ENCODE results near the gene CARHSP1. TPM values are rescaled to one million over a fixed set of nuclear protein-coding genes. Genes with fewer than 3 reads are reported as not detected.
"Not testable (repeated sequence)": the region's sequence is repeated elsewhere in the genome, so short reads cannot be mapped to it uniquely, and the experiment has no call there.

CARHSP1 gene
- total RNA-seq, 1 experiment from 2014 or later = 148 TPM

- DNase-seq (ENCODE audit: low spot score) = no peak
Measured at GRCh38 chr16:8872071-8872470, 3.3 kb upstream of the CARHSP1 start.

- not testable (repeated sequence) for DNase-seq (ENCODE audit: low spot score)
Measured at GRCh38 chr16:8869988-8870241, 1.1 kb upstream of the CARHSP1 start.

GRCh38 chr16:8869212-8869987, 594 bp upstream of the CARHSP1 start:
- no peak for DNase-seq (ENCODE audit: low spot score)

GRCh38 chr16:8867932-8868415, 832 bp downstream of the CARHSP1 start:
- DNase-seq (ENCODE audit: low spot score) = no peak

- DNase-seq (ENCODE audit: low spot score) = no peak
Measured at GRCh38 chr16:8867216-8867931, 1.4 kb downstream of the CARHSP1 start.

GRCh38 chr16:8866884-8867215, 2.0 kb downstream of the CARHSP1 start:
- no peak for DNase-seq (ENCODE audit: low spot score)

- DNase-seq (ENCODE audit: low spot score) = no peak
Measured at GRCh38 chr16:8866118-8866883, 2.5 kb downstream of the CARHSP1 start.

GRCh38 chr16:8865145-8865882, 3.5 kb downstream of the CARHSP1 start:
- no peak for DNase-seq (ENCODE audit: low spot score)

GRCh38 chr16:8864480-8865110, 4.2 kb downstream of the CARHSP1 start:
- DNase-seq (ENCODE audit: low spot score) = no peak

- DNase-seq (ENCODE audit: low spot score) = no peak
Measured at GRCh38 chr16:8863594-8864424, 5.0 kb downstream of the CARHSP1 start.

GRCh38 chr16:8862309-8863130, 6.3 kb downstream of the CARHSP1 start:
- DNase-seq (ENCODE audit: low spot score) = no peak

- DNase-seq (ENCODE audit: low spot score) = no peak
Measured at GRCh38 chr16:8861563-8862308, 7.1 kb downstream of the CARHSP1 start.

- no peak for DNase-seq (ENCODE audit: low spot score)
Measured at GRCh38 chr16:8859913-8860881, 8.6 kb downstream of the CARHSP1 start.

GRCh38 chr16:8858994-8859912, 9.6 kb downstream of the CARHSP1 start:
- DNase-seq (ENCODE audit: low spot score) = no peak

- no peak for DNase-seq (ENCODE audit: low spot score)
Measured at GRCh38 chr16:8855972-8856371, 12.8 kb downstream of the CARHSP1 start.

- no peak for DNase-seq (ENCODE audit: low spot score)
Measured at GRCh38 chr16:8855051-8855786, 13.6 kb downstream of the CARHSP1 start.

All from A172 (cell line).